Measurements from ENCODE around the gene OR2T5. TPM values are rescaled to one million over a fixed set of nuclear protein-coding genes. Genes with fewer than 3 reads are reported as not detected.
"Not testable (repeated sequence)": the region's sequence is repeated elsewhere in the genome, so short reads cannot be mapped to it uniquely, and the experiment has no call there.

The OR2T5 gene
- total RNA-seq (not detected), polyA plus RNA-seq (not detected)

- H3K9me3 ChIP-seq (ENCODE audit: control insufficient read depth in 4 of 4, low read length in 3 of 4); DNase-seq (ENCODE audit: low spot score); H3K36me3 ChIP-seq (ENCODE audit: control insufficient read depth in 4 of 4, insufficient read depth in 3 of 4, low read depth in 1 of 4, low read length in 3 of 4); H3K27me3 ChIP-seq (ENCODE audit: control insufficient read depth in 4 of 4, insufficient read depth in 4 of 4, low read length in 3 of 4); H3K9ac ChIP-seq (ENCODE audit: low read depth in 1 of 2, low read length in 2 of 2); H3K27ac ChIP-seq (ENCODE audit: low read depth in 1 of 2, low read length in 2 of 2); H3K4me3 ChIP-seq (ENCODE audit: low read depth in 1 of 3, low read length in 3 of 3); H3K4me1 ChIP-seq (ENCODE audit: control insufficient read depth in 4 of 4, insufficient read depth in 4 of 4, low read length in 3 of 4): not testable (repeated sequence)
- WGBS = 75% methylated on average over 5 of the region's 6 CpGs
Measured at GRCh38 chr1:248488289-248488688, at the start of gene OR2T5. Gene OR2T5 (plus strand): TSS chr1:248488589. CDS start chr1:248488589, 0 bp downstream.

GRCh38 chr1:248438668-248439067 is 49.7 kb upstream of the OR2T5 start:
- not testable (repeated sequence) for DNase-seq (ENCODE audit: low spot score); H3K36me3 ChIP-seq (ENCODE audit: control insufficient read depth in 4 of 4, insufficient read depth in 3 of 4, low read depth in 1 of 4, low read length in 3 of 4); H3K27me3 ChIP-seq (ENCODE audit: control insufficient read depth in 4 of 4, insufficient read depth in 4 of 4, low read length in 3 of 4); H3K4me3 ChIP-seq (ENCODE audit: low read depth in 1 of 3, low read length in 3 of 3); H3K27ac ChIP-seq (ENCODE audit: low read depth in 1 of 2, low read length in 2 of 2); H3K9ac ChIP-seq (ENCODE audit: low read depth in 1 of 2, low read length in 2 of 2); H3K4me1 ChIP-seq (ENCODE audit: control insufficient read depth in 4 of 4, insufficient read depth in 4 of 4, low read length in 3 of 4); H3K9me3 ChIP-seq (ENCODE audit: control insufficient read depth in 4 of 4, low read length in 3 of 4)
- WGBS = 40% methylated on average over 1 of the region's 1 CpG

- not testable (repeated sequence) for DNase-seq (ENCODE audit: low spot score); H3K9me3 ChIP-seq (ENCODE audit: control insufficient read depth in 4 of 4, low read length in 3 of 4); H3K27ac ChIP-seq (ENCODE audit: low read depth in 1 of 2, low read length in 2 of 2); H3K27me3 ChIP-seq (ENCODE audit: control insufficient read depth in 4 of 4, insufficient read depth in 4 of 4, low read length in 3 of 4); H3K4me1 ChIP-seq (ENCODE audit: control insufficient read depth in 4 of 4, insufficient read depth in 4 of 4, low read length in 3 of 4); H3K4me3 ChIP-seq (ENCODE audit: low read depth in 1 of 3, low read length in 3 of 3); H3K36me3 ChIP-seq (ENCODE audit: control insufficient read depth in 4 of 4, insufficient read depth in 3 of 4, low read depth in 1 of 4, low read length in 3 of 4); H3K9ac ChIP-seq (ENCODE audit: low read depth in 1 of 2, low read length in 2 of 2)
- WGBS = 52% methylated on average over 5 of the region's 5 CpGs
Measured at GRCh38 chr1:248439283-248439682, 49.1 kb upstream of the OR2T5 start.

GRCh38 chr1:248442500-248443277 is 45.7 kb upstream of the OR2T5 start:
- H3K4me1 ChIP-seq (ENCODE audit: control insufficient read depth in 4 of 4, insufficient read depth in 4 of 4, low read length in 3 of 4); H3K9me3 ChIP-seq (ENCODE audit: control insufficient read depth in 4 of 4, low read length in 3 of 4); H3K27ac ChIP-seq (ENCODE audit: low read depth in 1 of 2, low read length in 2 of 2); H3K9ac ChIP-seq (ENCODE audit: low read depth in 1 of 2, low read length in 2 of 2); H3K36me3 ChIP-seq (ENCODE audit: control insufficient read depth in 4 of 4, insufficient read depth in 3 of 4, low read depth in 1 of 4, low read length in 3 of 4); DNase-seq (ENCODE audit: low spot score); H3K27me3 ChIP-seq (ENCODE audit: control insufficient read depth in 4 of 4, insufficient read depth in 4 of 4, low read length in 3 of 4); H3K4me3 ChIP-seq (ENCODE audit: low read depth in 1 of 3, low read length in 3 of 3): not testable (repeated sequence)
- WGBS = 49% methylated on average over 1 of the region's 2 CpGs

GRCh38 chr1:248444603-248445002 is 43.8 kb upstream of the OR2T5 start:
- not testable (repeated sequence) for H3K9me3 ChIP-seq (ENCODE audit: control insufficient read depth in 4 of 4, low read length in 3 of 4); H3K4me1 ChIP-seq (ENCODE audit: control insufficient read depth in 4 of 4, insufficient read depth in 4 of 4, low read length in 3 of 4); H3K27me3 ChIP-seq (ENCODE audit: control insufficient read depth in 4 of 4, insufficient read depth in 4 of 4, low read length in 3 of 4); DNase-seq (ENCODE audit: low spot score); H3K27ac ChIP-seq (ENCODE audit: low read depth in 1 of 2, low read length in 2 of 2); H3K36me3 ChIP-seq (ENCODE audit: control insufficient read depth in 4 of 4, insufficient read depth in 3 of 4, low read depth in 1 of 4, low read length in 3 of 4); H3K9ac ChIP-seq (ENCODE audit: low read depth in 1 of 2, low read length in 2 of 2); H3K4me3 ChIP-seq (ENCODE audit: low read depth in 1 of 3, low read length in 3 of 3)
- WGBS = 73% methylated on average over 4 of the region's 4 CpGs

- not testable (repeated sequence) for H3K9ac ChIP-seq (ENCODE audit: low read depth in 1 of 2, low read length in 2 of 2); H3K4me3 ChIP-seq (ENCODE audit: low read depth in 1 of 3, low read length in 3 of 3); H3K27me3 ChIP-seq (ENCODE audit: control insufficient read depth in 4 of 4, insufficient read depth in 4 of 4, low read length in 3 of 4); H3K36me3 ChIP-seq (ENCODE audit: control insufficient read depth in 4 of 4, insufficient read depth in 3 of 4, low read depth in 1 of 4, low read length in 3 of 4); H3K9me3 ChIP-seq (ENCODE audit: control insufficient read depth in 4 of 4, low read length in 3 of 4); H3K27ac ChIP-seq (ENCODE audit: low read depth in 1 of 2, low read length in 2 of 2); H3K4me1 ChIP-seq (ENCODE audit: control insufficient read depth in 4 of 4, insufficient read depth in 4 of 4, low read length in 3 of 4); DNase-seq (ENCODE audit: low spot score)
- WGBS = no CpG with 5 or more reads among the region's 2 CpGs
Measured at GRCh38 chr1:248445399-248445798, 43.0 kb upstream of the OR2T5 start, which contains the start of gene OR2T2. Gene OR2T2 (plus strand): TSS chr1:248445637. CDS start chr1:248452798, 7,161 bp downstream.

- not testable (repeated sequence) for H3K9me3 ChIP-seq (ENCODE audit: control insufficient read depth in 4 of 4, low read length in 3 of 4); H3K4me3 ChIP-seq (ENCODE audit: low read depth in 1 of 3, low read length in 3 of 3); H3K36me3 ChIP-seq (ENCODE audit: control insufficient read depth in 4 of 4, insufficient read depth in 3 of 4, low read depth in 1 of 4, low read length in 3 of 4); H3K9ac ChIP-seq (ENCODE audit: low read depth in 1 of 2, low read length in 2 of 2); H3K27me3 ChIP-seq (ENCODE audit: control insufficient read depth in 4 of 4, insufficient read depth in 4 of 4, low read length in 3 of 4); H3K27ac ChIP-seq (ENCODE audit: low read depth in 1 of 2, low read length in 2 of 2); DNase-seq (ENCODE audit: low spot score); H3K4me1 ChIP-seq (ENCODE audit: control insufficient read depth in 4 of 4, insufficient read depth in 4 of 4, low read length in 3 of 4)
- no CpG with 5 or more reads among the region's 4 CpGs for WGBS
Measured at GRCh38 chr1:248448409-248449074, 39.8 kb upstream of the OR2T5 start.

- H3K9ac ChIP-seq (ENCODE audit: low read depth in 1 of 2, low read length in 2 of 2); H3K4me3 ChIP-seq (ENCODE audit: low read depth in 1 of 3, low read length in 3 of 3); DNase-seq (ENCODE audit: low spot score); H3K27me3 ChIP-seq (ENCODE audit: control insufficient read depth in 4 of 4, insufficient read depth in 4 of 4, low read length in 3 of 4); H3K9me3 ChIP-seq (ENCODE audit: control insufficient read depth in 4 of 4, low read length in 3 of 4); H3K4me1 ChIP-seq (ENCODE audit: control insufficient read depth in 4 of 4, insufficient read depth in 4 of 4, low read length in 3 of 4); H3K36me3 ChIP-seq (ENCODE audit: control insufficient read depth in 4 of 4, insufficient read depth in 3 of 4, low read depth in 1 of 4, low read length in 3 of 4); H3K27ac ChIP-seq (ENCODE audit: low read depth in 1 of 2, low read length in 2 of 2): not testable (repeated sequence)
- 79% methylated on average over 5 of the region's 6 CpGs for WGBS
Measured at GRCh38 chr1:248449821-248450465, 38.4 kb upstream of the OR2T5 start.
